VCaP (cell line): ENCODE measurements around the gene KCTD6.

Experiments
- H3K27ac ChIP-seq: fragments of 450-650 bp; 2 replicates; pipeline ENCODE4 v1.5.1; 2017
- TF ChIP-seq, protein P1 (sequence below): fragments of 450-650 bp; conservative IDR thresholded peaks from 2 replicates; pipeline ENCODE4 v1.5.1; 2017; ENCODE audit warnings: mild to moderate bottlenecking, moderate library complexity

Gene KCTD6

GRCh38 chr3:58529516-58530353 lies 37.8 kb downstream of the KCTD6 start:
- H3K27ac ChIP-seq = peak overlapping the region; percentile 58
- TF ChIP-seq, protein P1, sequence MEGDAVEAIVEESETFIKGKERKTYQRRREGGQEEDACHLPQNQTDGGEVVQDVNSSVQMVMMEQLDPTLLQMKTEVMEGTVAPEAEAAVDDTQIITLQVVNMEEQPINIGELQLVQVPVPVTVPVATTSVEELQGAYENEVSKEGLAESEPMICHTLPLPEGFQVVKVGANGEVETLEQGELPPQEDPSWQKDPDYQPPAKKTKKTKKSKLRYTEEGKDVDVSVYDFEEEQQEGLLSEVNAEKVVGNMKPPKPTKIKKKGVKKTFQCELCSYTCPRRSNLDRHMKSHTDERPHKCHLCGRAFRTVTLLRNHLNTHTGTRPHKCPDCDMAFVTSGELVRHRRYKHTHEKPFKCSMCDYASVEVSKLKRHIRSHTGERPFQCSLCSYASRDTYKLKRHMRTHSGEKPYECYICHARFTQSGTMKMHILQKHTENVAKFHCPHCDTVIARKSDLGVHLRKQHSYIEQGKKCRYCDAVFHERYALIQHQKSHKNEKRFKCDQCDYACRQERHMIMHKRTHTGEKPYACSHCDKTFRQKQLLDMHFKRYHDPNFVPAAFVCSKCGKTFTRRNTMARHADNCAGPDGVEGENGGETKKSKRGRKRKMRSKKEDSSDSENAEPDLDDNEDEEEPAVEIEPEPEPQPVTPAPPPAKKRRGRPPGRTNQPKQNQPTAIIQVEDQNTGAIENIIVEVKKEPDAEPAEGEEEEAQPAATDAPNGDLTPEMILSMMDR = peak; percentile 38

DNA sequence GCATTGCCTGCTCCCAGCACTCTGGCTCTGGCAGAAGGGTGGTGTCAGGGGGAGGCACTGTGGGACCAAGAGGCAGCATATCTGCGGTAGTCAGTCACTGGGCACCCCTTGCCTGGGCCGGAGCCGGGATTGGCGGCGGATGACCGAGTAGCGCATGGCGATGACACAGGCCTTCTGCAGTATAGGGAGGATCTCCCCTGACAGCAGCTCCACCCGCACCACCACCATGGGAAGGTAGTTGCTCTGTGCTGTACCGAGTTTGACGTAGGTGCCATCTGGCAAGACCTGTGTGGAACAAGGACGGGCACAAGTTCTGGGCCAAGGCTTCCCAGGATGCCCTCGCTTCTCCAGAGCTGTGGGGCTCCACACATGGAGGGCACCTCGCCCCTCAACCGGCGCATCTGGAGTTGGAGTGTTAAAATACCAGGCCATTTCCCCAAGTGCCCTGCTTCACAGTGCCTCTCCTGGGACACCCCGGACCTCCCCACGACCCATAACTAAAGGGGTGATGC lies 38.5 kb downstream of the KCTD6 start:
- TF ChIP-seq, protein P1 = no peak
- peak overlapping the region; percentile 58; the same call in 1 of the 2 replicates for H3K27ac ChIP-seq

DNA sequence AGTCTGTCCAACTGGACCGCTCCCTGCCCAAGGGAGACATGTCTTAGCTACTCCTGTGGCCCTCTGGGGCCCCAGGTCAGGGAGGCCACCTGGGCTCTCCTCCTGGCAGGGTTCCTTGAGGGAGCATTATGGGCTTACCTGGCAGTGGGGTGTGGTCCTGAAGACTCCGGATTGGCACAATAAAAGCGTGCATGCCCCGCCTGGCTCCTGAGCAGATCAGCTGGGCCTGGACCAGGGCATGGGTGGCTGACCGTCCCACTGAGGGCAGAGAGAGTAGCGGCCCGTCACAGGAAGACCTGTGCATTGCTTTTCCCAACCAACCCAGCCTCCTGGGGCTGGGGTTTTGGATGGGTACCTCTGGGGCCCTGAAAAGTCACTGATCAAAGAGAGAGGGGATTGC lies 39.7 kb downstream of the KCTD6 start:
- TF ChIP-seq, protein P1 = no peak

DNA sequence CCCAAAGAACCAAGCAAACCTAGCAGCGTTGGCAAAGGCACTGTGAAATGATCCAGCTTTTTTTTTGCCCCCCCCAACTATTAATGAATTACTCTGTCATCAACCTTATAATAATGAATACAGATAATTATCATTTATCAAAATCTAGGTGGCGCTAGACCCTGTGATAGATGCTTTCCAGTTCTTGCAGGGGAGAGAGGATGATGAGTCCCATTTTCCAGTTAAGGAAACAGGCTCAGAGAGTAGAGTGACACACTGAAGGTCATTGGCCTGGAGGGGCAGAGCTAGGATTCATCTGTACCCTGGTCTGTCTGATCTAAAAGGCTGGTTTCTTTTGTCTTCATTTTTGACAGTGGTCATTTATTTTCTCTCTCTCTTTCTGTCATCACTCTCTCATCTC lies 40.1 kb downstream of the KCTD6 start:
- TF ChIP-seq, protein P1 = no peak
- no peak overlapping the region; the same call in 1 of the 2 replicates for H3K27ac ChIP-seq

More for the DNA sequence above, 39.7 kb downstream of the KCTD6 start:
- no peak overlapping the region; the same call in 1 of the 2 replicates for H3K27ac ChIP-seq

DNA sequence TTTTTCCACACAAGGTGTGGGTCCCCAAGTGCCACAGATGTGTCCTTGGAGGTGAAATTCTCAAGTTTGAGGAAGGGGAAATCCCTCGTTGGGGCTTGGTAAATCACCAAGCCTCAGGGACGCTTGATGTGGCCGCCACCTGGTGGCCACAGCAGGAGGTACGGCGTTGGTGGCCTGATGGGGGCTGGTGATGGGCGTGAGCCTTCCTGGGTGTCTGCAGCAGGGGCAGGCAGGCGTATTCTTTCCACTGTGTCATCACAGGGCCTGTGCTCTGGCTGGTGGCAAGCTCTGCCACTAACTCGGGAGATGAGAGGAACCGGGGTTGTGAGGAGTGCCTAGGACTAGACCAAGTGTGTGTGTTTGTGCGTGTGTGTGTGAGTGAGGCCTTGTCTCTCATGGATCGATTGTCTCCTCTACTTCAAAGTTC lies 40.9 kb downstream of the KCTD6 start:
- H3K27ac ChIP-seq = peak overlapping the region; percentile 25; the same call in 1 of the 2 replicates
- TF ChIP-seq, protein P1 = peak; percentile 98

DNA sequence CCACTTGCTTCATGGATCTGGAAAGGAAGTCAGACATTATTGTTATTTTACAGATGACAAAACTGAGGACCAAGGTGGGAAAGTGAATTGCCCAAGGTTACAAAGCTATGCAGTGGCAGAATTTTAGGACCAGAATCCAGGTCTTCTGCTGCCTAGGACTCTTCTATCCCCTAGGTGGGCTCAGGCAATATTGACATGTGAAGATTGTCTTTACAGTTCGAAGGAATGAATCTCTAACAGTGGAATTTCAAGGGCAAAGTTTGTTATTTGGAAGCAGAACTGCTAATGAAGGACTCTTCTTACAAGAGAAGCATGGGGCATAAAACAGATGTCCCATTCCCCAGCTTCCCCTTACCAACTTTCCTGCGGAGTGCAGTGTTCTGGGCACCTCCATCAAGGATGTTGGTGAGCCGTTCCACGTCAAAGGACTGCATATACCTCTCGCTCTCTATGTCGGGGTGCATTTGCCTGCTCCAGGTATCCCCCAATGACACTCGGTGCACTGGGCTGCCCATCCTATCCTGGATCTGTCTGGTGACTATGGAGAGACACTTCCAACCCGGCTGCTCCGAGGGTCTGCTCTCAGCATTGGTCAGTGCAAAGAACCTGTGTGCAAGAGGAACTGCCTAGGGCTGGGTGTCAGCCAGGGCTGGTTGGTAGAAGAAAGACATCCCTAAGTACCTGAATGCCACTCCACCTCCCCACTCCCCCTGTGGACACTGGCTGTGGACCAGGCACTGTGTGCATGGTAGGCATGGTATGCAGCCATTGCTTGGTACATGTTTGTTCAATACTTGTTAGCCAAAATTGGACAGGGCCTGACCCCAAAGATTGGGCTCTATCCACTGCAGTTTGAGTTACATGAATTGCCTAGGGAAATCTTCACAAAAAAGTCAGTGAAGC lies 42.9 kb downstream of the KCTD6 start:
- TF ChIP-seq, protein P1 = no peak
- peak overlapping the region; percentile 95 for H3K27ac ChIP-seq
